GM19025 (cell line): ENCODE data around the gene CACYBP.
A peak's percentile ranks its signal among the peaks of the same experiment; 100 is the strongest.

Experiments used
- ATAC-seq: cut with Tn5 transposase; IDR thresholded peaks from one replicate; pipeline ENCODE4 v1.9.1; 2021; ENCODE audit warnings: mild to moderate bottlenecking, low read depth, moderate library complexity; ENCODE audit not compliant: unreplicated experiment

Gene CACYBP

DNA sequence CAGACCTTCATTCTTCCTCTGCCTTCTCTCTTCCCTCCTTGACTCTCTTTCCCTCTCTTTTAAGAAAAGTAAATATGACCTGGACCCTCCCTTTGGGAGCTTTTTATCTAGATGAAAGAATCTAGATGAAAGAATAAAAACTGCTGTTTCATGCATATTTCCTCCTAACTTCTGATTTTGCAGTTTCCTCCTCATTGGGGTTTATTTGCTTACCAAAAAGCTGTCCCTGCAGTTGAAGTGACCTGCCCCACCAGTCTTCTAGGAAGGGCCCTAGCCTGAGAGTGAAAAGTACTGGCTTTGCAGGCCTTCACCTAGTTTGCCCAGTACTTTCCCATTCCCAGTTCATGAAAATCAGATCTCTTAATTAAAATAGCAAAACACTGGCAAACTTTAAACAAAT, 28.3 kb upstream of the CACYBP start:
- no peak for ATAC-seq

- ATAC-seq = no peak
These were observed 27.8 kb upstream of the CACYBP start for GRCh38 chr1:174971902-174972301.

DNA sequence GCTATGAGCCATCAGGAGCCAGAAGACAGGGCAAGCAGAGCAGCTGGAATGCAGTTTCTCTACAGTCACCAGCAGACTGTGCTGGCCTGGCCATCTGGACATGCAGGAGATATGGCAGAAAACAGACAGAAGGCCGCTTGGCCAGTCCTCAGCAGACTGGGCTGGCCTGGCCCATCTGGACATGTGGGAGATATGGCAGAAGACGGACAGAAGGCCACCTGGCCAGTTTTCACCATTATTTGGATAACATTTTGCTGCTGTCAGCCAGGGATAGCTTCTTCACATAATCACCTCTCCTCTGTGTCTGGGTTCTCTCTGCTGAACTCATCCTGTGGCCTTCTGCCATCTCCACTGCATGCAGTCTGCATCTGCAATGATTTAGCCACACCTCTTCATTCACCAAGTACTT, 25.0 kb upstream of the CACYBP start:
- no peak for ATAC-seq

DNA sequence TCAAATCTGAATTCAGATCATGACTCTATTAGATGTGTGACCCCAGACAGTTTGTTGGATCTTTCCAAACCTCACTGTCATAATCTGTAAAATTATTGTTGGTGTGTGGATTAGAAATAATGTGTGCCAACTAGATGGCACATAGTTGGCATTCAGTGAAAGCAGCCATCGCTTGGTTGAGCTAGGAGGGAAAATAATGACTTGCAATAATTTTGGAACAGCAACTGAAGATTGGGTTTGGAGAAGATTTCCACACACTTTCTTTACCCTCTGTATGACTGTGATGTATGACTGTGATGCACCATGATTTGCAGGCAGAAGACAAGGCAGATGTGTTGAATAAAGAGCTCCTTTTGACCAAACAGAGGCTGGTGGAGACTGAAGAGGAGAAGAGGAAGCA, 24.0 kb upstream of the CACYBP start:
- ATAC-seq = no peak

GRCh38 chr1:174976436-174977108, 23.2 kb upstream of the CACYBP start:
- ATAC-seq = no peak

DNA sequence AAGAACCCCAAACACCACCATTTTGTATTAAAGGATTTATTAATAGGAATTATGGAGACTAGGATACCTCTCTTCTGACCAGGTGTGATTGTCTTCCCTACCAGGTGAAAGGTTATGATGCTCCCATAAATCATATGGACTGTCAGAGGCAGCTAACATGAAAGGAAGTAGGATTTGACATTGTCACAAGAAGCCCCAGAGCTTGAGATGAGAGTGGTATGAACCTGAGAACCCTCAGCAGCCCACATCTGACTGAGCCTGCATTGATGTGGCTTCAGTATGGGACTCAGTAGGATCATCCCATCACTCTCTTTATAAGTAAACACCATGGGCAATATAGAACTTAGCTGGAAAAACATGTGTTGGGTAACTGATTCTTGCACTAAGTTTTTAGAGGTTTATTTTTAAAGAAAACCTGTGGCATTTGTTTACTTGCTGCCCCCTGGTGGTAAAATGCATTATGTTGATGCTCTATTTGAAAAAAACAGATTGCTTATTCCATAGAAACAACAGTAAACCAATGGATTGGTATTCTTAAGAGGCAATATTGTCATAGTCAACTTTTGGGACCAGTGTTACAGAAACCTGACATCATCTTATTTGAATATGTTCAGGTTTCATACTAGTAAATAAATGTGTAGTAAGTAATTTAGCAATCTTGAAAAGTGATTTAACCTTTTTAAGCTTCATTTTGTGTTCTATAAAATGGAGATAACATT, 16.6 kb upstream of the CACYBP start:
- ATAC-seq = no peak

DNA sequence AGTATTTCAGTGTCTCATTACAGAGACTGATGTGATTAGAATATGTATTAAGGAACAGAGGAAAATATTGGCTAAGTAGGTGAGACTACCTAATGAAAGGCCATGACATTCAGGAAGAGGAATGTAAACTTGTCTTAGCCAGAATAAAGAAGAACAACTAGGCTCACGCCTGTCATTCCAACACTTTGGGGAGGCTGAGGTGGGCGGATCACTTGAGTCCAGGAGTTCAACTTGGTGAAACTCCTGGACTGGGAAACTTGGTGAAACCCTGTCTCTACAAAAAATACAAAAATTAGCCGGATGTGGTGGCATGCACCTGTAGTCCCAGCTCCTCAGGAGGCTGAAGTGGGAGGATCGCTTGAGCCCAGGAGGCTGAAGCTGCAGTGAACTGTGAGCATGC, 14.8 kb upstream of the CACYBP start:
- ATAC-seq = no peak

DNA sequence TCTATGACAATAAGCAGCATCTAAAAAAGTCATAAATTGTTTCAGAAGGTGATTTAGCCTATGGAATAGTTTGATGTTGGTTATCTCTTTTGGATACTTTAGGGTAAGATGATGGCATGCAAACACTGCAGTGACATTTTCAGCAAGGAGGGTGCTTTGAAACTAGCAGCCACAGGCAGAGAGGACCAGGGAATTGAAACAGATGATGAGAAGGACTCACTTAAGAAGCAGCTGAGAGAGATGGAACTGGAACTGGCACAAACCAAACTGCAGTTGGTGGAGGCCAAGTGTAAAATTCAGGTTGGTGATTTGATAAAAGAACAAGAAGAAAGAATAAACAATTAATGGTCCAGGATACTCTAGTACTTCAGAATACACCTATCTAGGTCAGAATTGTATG, 11.2 kb upstream of the CACYBP start:
- ATAC-seq = no peak

DNA sequence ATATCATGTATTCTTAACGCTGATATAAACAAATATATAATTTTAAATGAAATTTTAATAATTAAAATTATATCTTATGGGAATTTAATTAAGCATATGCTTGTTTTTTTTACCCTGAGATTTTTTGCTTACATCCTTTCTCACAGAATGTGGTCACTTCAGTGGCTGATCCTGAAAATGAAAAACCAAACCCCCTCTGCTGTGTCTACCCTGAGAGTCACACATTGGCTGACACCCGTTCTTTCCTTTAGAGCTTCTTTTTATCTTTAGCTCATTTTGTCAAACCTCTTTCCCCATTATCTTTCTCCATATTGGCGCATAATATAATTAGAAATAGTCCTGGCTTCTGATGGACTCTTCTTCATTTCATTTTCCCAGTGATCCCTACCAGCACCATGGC, 10.8 kb upstream of the CACYBP start:
- ATAC-seq = no peak

- ATAC-seq = no peak
These were observed 10.1 kb upstream of the CACYBP start for GRCh38 chr1:174989536-174990220.

GRCh38 chr1:174990382-174990999, 9.3 kb upstream of the CACYBP start:
- no peak for ATAC-seq

DNA sequence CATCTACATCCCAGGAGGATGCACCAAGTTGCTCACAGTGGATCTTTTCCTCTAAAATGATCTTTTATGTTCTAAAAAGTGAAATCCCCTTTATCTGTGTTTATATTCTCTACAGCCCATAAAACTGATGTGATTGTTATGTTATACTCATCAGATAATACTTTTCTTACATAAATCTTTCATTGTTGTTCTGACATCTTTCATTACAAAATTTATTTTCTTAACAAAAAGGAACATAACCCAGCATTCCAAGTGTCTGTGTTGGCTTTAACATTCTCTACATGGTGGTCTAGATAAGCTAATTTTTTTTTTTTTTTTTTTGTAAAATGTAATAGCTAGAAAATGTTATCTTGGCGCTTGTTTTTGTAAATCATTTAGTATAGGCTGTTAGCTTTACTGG, 8.3 kb upstream of the CACYBP start:
- ATAC-seq = no peak

DNA sequence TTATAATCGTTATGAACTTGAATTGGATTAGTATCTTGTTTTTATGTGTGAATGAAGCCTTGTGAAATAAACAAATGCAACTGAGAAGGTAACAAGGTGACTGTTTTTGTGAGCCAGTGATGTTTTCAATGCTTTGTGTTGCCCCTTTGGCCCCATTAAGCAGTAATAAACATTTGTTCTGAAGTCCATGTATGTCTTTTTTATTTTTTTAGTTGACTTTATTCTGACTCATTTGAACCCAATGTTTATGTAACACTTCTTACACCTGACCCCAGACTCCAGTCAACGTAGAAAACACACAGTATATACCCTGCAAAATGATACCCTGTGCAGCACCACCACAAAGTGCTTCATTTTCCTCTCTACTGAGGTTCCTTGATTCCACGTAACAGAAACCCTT, 4.6 kb upstream of the CACYBP start:
- ATAC-seq = no peak

DNA sequence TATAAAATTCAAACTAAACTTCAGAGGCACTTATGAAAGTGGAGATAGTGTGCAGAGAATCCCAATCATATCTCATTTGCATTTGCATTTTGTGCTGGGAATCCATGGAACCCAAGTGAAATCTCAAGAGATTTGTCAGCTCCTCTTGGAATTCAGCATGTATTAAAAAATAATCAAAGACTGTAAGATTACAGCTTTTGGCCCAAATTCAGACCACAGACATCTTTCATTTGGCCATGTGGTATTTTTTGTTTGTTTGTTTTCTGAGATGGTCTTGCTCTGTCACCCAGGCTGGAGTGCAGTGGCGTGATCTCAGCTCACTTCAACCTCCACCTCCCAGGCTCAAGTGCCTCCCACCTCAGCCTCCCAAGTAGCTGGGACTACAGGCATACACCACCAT, 3.8 kb upstream of the CACYBP start:
- no peak for ATAC-seq

DNA sequence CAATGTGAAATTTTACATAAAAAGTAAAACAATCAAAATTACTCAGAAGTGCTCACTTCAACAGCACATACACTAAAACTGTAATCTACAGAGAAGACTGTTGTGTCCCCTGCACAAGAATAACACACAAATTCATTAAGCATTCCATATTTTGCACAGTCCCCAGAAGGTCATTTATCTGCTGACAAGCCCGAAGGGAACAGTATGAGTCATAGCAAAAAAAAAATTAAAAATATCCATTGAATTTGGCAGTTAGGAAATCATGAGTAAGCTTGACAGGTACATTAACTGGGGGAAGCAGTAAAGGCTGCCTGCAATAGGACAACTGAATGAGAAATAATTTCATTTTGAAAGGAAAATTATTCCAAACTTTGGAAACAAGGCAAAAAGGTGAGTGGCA, 3.3 kb upstream of the CACYBP start:
- no peak for ATAC-seq

DNA sequence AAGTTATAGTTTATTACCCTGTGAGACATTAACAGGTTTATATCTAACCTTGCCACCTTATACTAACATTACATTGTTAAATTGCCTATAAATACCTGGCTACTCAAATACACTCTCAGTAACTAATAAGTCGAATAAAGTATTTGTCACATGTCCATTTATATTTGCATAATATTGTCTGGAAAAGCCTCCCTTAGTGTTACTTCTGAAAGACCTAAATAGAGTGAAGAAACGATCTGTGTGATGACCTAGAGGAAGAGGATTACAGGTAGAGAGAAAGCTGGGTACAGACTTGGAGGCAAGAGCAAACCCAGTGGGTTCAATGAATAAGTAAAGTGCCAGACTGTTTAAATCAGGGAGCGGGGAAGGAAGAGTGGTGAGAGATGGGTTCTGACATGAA, 2.7 kb upstream of the CACYBP start:
- no peak for ATAC-seq

DNA sequence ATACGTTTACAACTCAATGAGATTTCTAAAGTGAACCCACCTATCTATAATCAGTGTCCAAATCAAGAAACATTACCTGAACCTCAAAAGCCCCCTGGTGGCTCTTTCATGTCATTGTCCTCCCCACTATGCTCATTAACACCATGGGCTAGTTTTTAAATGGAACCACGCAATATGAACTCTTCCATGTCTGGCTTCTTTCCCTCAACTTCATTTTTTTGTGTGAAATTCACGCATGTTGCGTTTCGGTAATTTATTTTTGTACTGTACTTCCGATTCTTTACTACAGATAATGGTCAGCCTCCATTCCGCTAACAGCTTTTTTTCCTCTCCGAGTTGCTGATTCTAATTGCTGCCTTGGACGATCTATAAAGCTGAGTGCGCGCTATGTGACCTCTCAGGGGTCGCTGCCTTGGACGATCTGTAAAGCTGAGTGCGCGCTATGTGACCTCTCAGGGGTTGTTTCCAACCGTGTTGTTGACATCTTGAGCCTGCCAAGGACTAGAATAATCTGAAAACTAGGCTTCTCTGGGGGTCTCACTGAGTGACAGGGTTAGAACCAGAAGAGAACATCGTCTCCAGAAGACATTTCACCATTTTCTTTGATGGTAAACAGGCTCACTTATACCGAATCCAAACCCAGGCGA, 1.1 kb upstream of the CACYBP start:
- no peak for ATAC-seq

GRCh38 chr1:174999216-174999935, 371 bp upstream of the CACYBP start:
- peak; percentile 78 for ATAC-seq

GRCh38 chr1:175000697-175001187, 995 bp downstream of the CACYBP start:
- no peak for ATAC-seq

DNA sequence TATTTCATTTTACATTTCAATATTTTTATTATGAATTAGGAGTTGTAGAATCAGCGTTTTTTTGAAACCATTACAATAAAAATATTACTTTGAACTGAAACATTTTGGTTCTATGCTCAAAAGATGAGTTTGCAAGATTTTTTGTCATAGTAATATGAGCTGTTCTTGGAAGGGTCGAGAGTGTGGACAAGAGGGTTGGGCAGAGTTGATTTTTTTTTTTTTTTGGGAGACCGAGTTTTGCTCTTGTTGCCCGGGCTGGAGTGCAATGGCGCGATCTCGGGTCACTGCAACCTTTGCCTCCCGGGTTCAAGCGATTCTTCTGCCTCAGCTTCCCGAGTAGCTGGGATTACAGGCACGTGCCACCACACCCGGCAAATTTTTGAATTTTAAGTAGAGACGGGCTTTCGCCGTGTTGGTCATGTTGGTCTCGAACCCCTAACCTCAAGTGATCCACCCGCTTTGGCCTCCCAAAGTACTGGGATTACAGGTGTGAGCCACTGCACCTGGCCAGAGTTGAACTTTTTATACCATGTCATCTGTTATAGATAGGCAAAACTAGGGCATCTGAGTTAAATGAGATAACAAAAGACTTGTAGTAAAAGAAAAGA, 3.3 kb downstream of the CACYBP start:
- no peak for ATAC-seq
